ENCODE results near the gene ADIPOR2. TPM values are rescaled to one million over a fixed set of nuclear protein-coding genes. Genes with fewer than 3 reads are reported as not detected.
A peak's percentile ranks its signal among the peaks of the same experiment; 100 is the strongest.

The ADIPOR2 gene
- total and polyA plus RNA-seq, 2 of the 4 experiments (the other 2 are of a cell fraction): 20.0 to 24.9 TPM

DNA sequence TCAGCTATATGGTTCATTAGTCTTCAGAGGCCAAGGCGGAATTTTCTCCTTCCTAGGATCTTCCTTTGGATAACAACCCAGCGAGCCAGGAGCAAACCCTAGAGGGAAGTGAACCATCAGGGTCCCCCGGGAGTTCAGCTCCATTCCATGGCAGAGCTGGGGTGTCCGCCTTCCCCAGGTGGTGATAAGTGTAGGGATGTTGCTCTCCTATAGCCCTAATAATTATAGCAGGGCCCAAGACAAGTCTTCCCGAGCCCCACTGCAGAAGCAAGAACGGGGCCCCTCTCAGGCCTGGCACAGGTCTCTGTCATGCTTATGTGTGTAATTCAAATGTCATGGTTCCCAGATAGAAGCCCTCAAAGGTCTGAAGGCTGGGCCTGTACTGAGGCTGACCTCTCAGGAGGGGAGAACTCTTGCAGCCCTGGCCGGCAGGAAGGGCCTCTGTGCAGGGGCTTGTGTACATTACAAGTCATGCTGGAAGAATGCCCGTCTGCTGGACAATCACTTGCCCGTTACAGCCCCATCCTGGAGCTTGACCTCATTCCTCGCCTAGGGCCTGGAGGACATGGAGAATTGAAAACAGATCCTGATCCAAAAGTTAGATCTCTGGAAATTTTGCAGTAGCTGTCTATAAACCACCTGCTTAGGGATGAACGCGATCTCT is 146.8 kb downstream of the ADIPOR2 start:
- Histone ChIP-seq H3K56ac (ENCODE audit: extremely low read depth, insufficient read depth, low read length) (no peak overlapping the region), H2AK9ac (replicated peaks; ENCODE audit: low read depth, low read length, poor library complexity) (no peak overlapping the region), H4K20me1 (ENCODE audit: insufficient read depth, low read length) (no peaks in the 10 kb centered on the region), H3K36me3 (ENCODE audit: control insufficient read depth, insufficient read depth, low read length) (no peaks in the 10 kb centered on the region), H3K4me2 (ENCODE audit: low read depth, low read length) (no peak overlapping the region), H3K9ac (ENCODE audit: low read depth, low read length) (no peak overlapping the region), H3K9me3 (ENCODE audit: control insufficient read depth, insufficient read depth, low read length) (no peaks in the 10 kb centered on the region), H2BK15ac (ENCODE audit: low read depth, low read length) (no peak overlapping the region), H3K23ac (ENCODE audit: low read depth, low read length) (no peak overlapping the region), H2BK5ac (ENCODE audit: low read depth, low read length, poor library complexity, severe bottlenecking) (no peak overlapping the region), H2AK5ac (ENCODE audit: low read depth, low read length) (no peak overlapping the region), H3K14ac (replicated peaks; ENCODE audit: low read depth, low read length) (no peak overlapping the region), H2AFZ (replicated peaks; ENCODE audit: low read length, poor library complexity) (no peak overlapping the region), H2BK20ac (ENCODE audit: low read depth, low read length) (no peak overlapping the region), H3K4ac (ENCODE audit: low read depth, low read length) (no peak overlapping the region), H3K9me1 (ENCODE audit: insufficient read depth, low read length) (no peaks in the 10 kb centered on the region), H2BK120ac (ENCODE audit: low read depth, low read length) (no peak overlapping the region), H4K5ac (ENCODE audit: low read depth, low read length) (no peak overlapping the region), H3K79me1 (ENCODE audit: low read depth in 1 of 2, low read length in 2 of 2) (no peaks in the 10 kb centered on the region), H3K4me3 (ENCODE audit: insufficient read depth, low read depth, low read length) (no peak overlapping the region), H3K18ac (ENCODE audit: low read depth, low read length) (no peak overlapping the region), H4K8ac (ENCODE audit: low read depth in 2 of 2, low read length in 2 of 2) (no peak overlapping the region), H3K27ac (ENCODE audit: insufficient read depth, low read length) (no peak overlapping the region), H4K91ac (ENCODE audit: insufficient read depth, low read depth, low read length) (no peak overlapping the region), H3K27me3 (ENCODE audit: control insufficient read depth, insufficient read depth, low read length) (peaks cover 54% of the 10 kb centered on the region), H3K4me1 (ENCODE audit: control insufficient read depth, insufficient read depth, low read length) (no peaks in the 10 kb centered on the region)
- whole genome bisulfite sequencing, 2 experiments (ENCODE audit: extremely low coverage in 2 of 2, insufficient read length in 1 of 2): 27% methylated on average over 3 of the region's 12 CpGs; no CpG with 5 or more reads in 1 of the 2 experiments
- no TSS peak for BruUV-seq (replicated peaks)
- TF ChIP-seq CEBPB (IDR thresholded peaks at IDR 0.05; ENCODE audit: low read depth, low read length): no peak
- TF ChIP-seq BHLHE40 (IDR thresholded peaks at IDR 0.05; ENCODE audit: low read depth, low read length): no peak
- no peak for TF ChIP-seq MAZ (IDR thresholded peaks at IDR 0.05; ENCODE audit: borderline replicate concordance, low read depth, low read length)
- TF ChIP-seq, protein P1, sequence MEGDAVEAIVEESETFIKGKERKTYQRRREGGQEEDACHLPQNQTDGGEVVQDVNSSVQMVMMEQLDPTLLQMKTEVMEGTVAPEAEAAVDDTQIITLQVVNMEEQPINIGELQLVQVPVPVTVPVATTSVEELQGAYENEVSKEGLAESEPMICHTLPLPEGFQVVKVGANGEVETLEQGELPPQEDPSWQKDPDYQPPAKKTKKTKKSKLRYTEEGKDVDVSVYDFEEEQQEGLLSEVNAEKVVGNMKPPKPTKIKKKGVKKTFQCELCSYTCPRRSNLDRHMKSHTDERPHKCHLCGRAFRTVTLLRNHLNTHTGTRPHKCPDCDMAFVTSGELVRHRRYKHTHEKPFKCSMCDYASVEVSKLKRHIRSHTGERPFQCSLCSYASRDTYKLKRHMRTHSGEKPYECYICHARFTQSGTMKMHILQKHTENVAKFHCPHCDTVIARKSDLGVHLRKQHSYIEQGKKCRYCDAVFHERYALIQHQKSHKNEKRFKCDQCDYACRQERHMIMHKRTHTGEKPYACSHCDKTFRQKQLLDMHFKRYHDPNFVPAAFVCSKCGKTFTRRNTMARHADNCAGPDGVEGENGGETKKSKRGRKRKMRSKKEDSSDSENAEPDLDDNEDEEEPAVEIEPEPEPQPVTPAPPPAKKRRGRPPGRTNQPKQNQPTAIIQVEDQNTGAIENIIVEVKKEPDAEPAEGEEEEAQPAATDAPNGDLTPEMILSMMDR (conservative IDR thresholded peaks at IDR 0.05; ENCODE audit: low read depth, low read length): no peak
- no peak for TF ChIP-seq RAD21 (IDR thresholded peaks at IDR 0.05; ENCODE audit: low read length)
- TF ChIP-seq NFE2L2 (IDR thresholded peaks at IDR 0.05; ENCODE audit: low read depth, low read length): no peak
- TF ChIP-seq RCOR1 (IDR thresholded peaks at IDR 0.05; ENCODE audit: insufficient replicate concordance, low read length): no peak
- TF ChIP-seq SMC3 (IDR thresholded peaks at IDR 0.05; ENCODE audit: low read depth, low read length): no peak
- no peak for TF ChIP-seq RFX5 (IDR thresholded peaks at IDR 0.05; ENCODE audit: low read depth, low read length)
- no peak for TF ChIP-seq CHD1 (IDR thresholded peaks at IDR 0.05; ENCODE audit: low read depth, low read length)
- TF ChIP-seq, protein P2, sequence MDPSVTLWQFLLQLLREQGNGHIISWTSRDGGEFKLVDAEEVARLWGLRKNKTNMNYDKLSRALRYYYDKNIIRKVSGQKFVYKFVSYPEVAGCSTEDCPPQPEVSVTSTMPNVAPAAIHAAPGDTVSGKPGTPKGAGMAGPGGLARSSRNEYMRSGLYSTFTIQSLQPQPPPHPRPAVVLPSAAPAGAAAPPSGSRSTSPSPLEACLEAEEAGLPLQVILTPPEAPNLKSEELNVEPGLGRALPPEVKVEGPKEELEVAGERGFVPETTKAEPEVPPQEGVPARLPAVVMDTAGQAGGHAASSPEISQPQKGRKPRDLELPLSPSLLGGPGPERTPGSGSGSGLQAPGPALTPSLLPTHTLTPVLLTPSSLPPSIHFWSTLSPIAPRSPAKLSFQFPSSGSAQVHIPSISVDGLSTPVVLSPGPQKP (IDR thresholded peaks at IDR 0.05; ENCODE audit: borderline replicate concordance, low read depth, low read length): no peak
- TF ChIP-seq POLR2A (IDR thresholded peaks at IDR 0.05; ENCODE audit: low read depth, low read length): no peak
- no peak for TF ChIP-seq FOS (IDR thresholded peaks at IDR 0.05; ENCODE audit: low read depth, low read length)
- TF ChIP-seq, protein P3, sequence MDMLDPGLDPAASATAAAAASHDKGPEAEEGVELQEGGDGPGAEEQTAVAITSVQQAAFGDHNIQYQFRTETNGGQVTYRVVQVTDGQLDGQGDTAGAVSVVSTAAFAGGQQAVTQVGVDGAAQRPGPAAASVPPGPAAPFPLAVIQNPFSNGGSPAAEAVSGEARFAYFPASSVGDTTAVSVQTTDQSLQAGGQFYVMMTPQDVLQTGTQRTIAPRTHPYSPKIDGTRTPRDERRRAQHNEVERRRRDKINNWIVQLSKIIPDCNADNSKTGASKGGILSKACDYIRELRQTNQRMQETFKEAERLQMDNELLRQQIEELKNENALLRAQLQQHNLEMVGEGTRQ (IDR thresholded peaks at IDR 0.05; ENCODE audit: low read depth, low read length): no peak
- no peak for TF ChIP-seq MAFK (IDR thresholded peaks at IDR 0.05; ENCODE audit: low read depth, low read length)
- no peak for TF ChIP-seq MXI1 (IDR thresholded peaks at IDR 0.05; ENCODE audit: borderline replicate concordance, low read depth, low read length)
- dilution Hi-C loops (cut with HindIII; ENCODE audit: low sequenced_read_pairs, unreplicated experiment): no loop called here
- ATAC-seq (ENCODE audit: low read depth) (peak; percentile 93), DNase-seq (peak; percentile 57)
- in situ Hi-C loops (cut with MboI; ENCODE audit: low sequenced_read_pairs): no loop called here
- intact Hi-C loops (cut with micrococcal nuclease): no loop called here
- CTCF ChIA-PET: no interaction called here
- POLR2A ChIA-PET (ENCODE audit: unreplicated experiment): no interaction called here
